Breast epithelium (tissue), 4 donors: ENCODE results near the gene STIM2. TPM values are rescaled to one million over a fixed set of nuclear protein-coding genes. Genes with fewer than 3 reads are reported as not detected.

Experiments used
- DNase-seq, 2 donors: peaks; one replicate each; pipeline ENCODE4 v3.0.0-alpha.2; 2019; ENCODE audit warnings: low spot score in 2 of 2
- H3K27ac ChIP-seq, 2 donors: fragments of 200-600 bp; sonication (generic) in 1 of 2; one replicate each; pipeline ENCODE4 v1.5.1; 2016 to 2019; ENCODE audit warnings: mild to moderate bottlenecking in 1 of 2
- H3K27me3 ChIP-seq, 2 donors: fragments of 200-600 bp; sonication (generic) in 1 of 2; one replicate each; pipeline versions ENCODE4 v1.5.1 to v1.6.0; 2017 to 2019; ENCODE audit warnings: control low read depth in 1 of 2, mild to moderate bottlenecking in 1 of 2
- H3K36me3 ChIP-seq: fragments of 200-600 bp; one replicate; pipeline ENCODE4 v1.5.1; 2019
- H3K4me1 ChIP-seq, 2 donors: fragments of 200-600 bp; sonication (generic); one replicate each; pipeline ENCODE4 v1.5.1; 2016 to 2019; ENCODE audit warnings: control low read depth in 1 of 2
- H3K4me3 ChIP-seq, 3 donors: fragments of 200-600 bp; sonication (generic); 1 replicate in 2 of 3; 2 replicates in 1 of 3; pipeline ENCODE4 v1.5.1; 2016 to 2019; ENCODE audit warnings: mild to moderate bottlenecking in 3 of 3, moderate library complexity in 2 of 3
- H3K9me3 ChIP-seq, 2 donors: fragments of 200-600 bp; sonication (generic) in 1 of 2; one replicate each; pipeline ENCODE4 v1.5.1; 2016 to 2019; ENCODE audit warnings: control low read depth in 1 of 2
- POLR2A ChIP-seq: fragments of 450-650 bp; IDR thresholded peaks from one replicate; pipeline ENCODE4 v1.6.1; 2016; ENCODE audit warnings: antibody characterized with exemption, mild to moderate bottlenecking, moderate library complexity
- POLR2AphosphoS5 ChIP-seq, 3 donors: sonication (generic); formaldehyde crosslinking; IDR thresholded peaks; one replicate each; pipeline ENCODE4 v1.6.1; 2017; ENCODE audit warnings: antibody characterized with exemption in 3 of 3
- intact Hi-C: fragments of 100-400 bp; cut with DNase I; formaldehyde crosslinking; loops from one replicate; pipeline ENCODE4 v1.15.1; 2023; ENCODE audit warnings: low total_unique reads
- total RNA-seq, 3 donors: library from RNA; depleted of rRNA; stranded (reverse); fragments of >200 nt; gene quantifications; one replicate each; pipeline ENCODE4 v1.1.0, GENCODE V29; 2016
- TF ChIP-seq, protein P1 (sequence below), 3 donors: fragments of 450-650 bp; IDR thresholded peaks; one replicate each; pipeline ENCODE4 v1.5.1; 2016 to 2017; ENCODE audit warnings: antibody characterized with exemption in 3 of 3, mild to moderate bottlenecking in 3 of 3, moderate library complexity in 3 of 3

Gene STIM2
- total RNA-seq, 3 donors from 2014 or later = 12.0 to 24.7 (median 23.3) TPM

DNA sequence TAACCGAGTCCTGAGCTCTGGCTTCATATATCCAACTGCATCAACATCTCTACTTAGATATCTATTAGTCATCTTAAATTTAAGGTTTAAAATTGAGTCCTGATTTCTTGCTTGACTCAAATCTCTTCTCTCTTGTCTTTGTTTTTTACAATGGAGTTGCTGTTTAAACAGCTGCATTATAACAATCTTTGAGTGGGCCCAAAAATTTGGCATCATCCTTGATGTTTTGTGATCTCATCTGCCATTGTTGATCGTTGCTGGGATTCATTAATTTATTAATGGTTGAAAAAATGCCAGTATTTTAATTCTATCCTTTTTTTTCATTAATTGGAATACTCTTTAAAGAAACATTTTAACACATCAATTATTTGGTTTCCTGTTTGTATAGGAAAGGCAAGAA is 82.2 kb downstream of the STIM2 start:
- Histone ChIP-seq H3K4me1 (no peaks in the 10 kb centered on the region), H3K9me3 (no peaks in the 10 kb centered on the region), H3K36me3 (no peaks in the 10 kb centered on the region), H3K4me3 (no peak overlapping the region), H3K27ac (no peak overlapping the region), H3K27me3 (no peaks in the 10 kb centered on the region)
- intact Hi-C loops = no loop called here
- no peak for DNase-seq
- TF ChIP-seq POLR2AphosphoS5 (IDR thresholded peaks at IDR 0.05) (no peak), POLR2A (no peak)
- TF ChIP-seq, protein P1, sequence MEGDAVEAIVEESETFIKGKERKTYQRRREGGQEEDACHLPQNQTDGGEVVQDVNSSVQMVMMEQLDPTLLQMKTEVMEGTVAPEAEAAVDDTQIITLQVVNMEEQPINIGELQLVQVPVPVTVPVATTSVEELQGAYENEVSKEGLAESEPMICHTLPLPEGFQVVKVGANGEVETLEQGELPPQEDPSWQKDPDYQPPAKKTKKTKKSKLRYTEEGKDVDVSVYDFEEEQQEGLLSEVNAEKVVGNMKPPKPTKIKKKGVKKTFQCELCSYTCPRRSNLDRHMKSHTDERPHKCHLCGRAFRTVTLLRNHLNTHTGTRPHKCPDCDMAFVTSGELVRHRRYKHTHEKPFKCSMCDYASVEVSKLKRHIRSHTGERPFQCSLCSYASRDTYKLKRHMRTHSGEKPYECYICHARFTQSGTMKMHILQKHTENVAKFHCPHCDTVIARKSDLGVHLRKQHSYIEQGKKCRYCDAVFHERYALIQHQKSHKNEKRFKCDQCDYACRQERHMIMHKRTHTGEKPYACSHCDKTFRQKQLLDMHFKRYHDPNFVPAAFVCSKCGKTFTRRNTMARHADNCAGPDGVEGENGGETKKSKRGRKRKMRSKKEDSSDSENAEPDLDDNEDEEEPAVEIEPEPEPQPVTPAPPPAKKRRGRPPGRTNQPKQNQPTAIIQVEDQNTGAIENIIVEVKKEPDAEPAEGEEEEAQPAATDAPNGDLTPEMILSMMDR (IDR thresholded peaks at IDR 0.05) = no peak

DNA sequence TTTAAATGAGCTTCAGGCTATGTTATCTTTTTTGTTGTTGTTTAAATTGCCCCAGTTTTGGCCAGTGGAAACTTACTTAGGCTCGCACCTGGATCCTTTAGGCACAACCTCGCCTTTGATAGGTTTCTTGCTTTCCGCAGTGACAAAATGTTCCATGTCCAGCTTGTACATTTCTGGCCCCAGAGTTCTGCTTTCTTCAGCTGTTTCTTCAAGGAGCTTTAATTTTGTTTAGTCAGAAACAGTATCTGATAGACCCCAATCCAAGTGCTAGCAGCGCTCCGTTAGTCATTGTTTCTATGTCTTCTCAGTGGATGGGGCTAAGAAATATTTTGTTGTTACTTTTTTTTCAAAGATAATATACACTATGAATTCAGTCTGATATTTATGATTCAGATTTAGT is 82.8 kb downstream of the STIM2 start:
- DNase-seq = no peak
- intact Hi-C loops = no loop called here
- Histone ChIP-seq H3K36me3 (no peaks in the 10 kb centered on the region), H3K4me1 (no peaks in the 10 kb centered on the region), H3K27me3 (no peaks in the 10 kb centered on the region), H3K9me3 (no peaks in the 10 kb centered on the region), H3K27ac (no peak overlapping the region), H3K4me3 (no peak overlapping the region)
- no peak for TF ChIP-seq POLR2AphosphoS5 (IDR thresholded peaks at IDR 0.05)
- TF ChIP-seq POLR2A = no peak
- TF ChIP-seq, protein P1 (IDR thresholded peaks at IDR 0.05) = no peak

DNA sequence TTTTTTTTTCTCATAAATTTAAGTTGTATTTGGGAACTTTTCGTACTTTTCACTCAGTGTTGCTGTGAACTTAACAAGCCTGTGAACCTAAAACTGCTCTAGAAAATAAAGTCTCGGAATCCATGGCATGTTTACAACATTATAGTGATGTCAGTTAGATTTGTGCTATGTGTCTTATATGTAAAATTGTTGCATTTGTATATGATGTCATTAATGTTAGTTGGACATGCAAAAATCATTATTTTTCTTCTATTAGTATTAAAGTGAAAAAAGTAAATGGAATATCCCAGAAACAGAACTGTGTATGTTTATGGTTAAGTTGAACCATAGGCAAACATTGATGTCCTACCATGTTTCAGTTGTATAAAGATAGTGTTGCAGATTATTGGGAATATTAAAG is 85.2 kb downstream of the STIM2 start:
- TF ChIP-seq POLR2A (no peak), POLR2AphosphoS5 (IDR thresholded peaks at IDR 0.05) (no peak)
- TF ChIP-seq, protein P1 (IDR thresholded peaks at IDR 0.05) = no peak
- DNase-seq = no peak
- Histone ChIP-seq H3K27ac (no peak overlapping the region), H3K36me3 (no peaks in the 10 kb centered on the region), H3K4me1 (no peaks in the 10 kb centered on the region), H3K27me3 (no peaks in the 10 kb centered on the region), H3K4me3 (no peak overlapping the region), H3K9me3 (peaks cover 0 to 4% of the 10 kb centered on the region in 2 donors)
- intact Hi-C loops = no loop called here

DNA sequence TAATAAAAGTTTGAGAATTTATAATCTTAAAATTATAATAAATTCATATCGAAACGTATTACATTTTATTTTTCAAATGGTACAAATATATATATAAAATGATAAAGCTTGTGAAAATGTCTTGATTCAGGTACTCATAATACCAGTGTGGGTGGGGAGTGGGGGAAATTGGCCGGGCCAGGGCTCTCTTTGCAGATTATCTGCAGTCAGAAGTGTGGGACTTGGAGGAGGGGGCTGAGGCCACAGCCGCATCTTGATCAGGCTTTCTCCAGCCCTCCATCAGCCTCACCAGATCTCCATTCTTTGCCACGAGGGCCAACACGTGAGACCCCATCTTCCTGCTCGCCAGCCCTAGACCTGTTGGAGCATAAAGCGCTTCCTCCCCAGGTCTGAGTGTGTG is 86.7 kb downstream of the STIM2 start:
- Histone ChIP-seq H3K9me3 (peaks cover 0 to 4% of the 10 kb centered on the region in 2 donors), H3K27me3 (no peaks in the 10 kb centered on the region), H3K4me1 (no peaks in the 10 kb centered on the region), H3K27ac (no peak overlapping the region), H3K36me3 (no peaks in the 10 kb centered on the region), H3K4me3 (no peak overlapping the region)
- intact Hi-C loops = no loop called here
- DNase-seq = no peak
- TF ChIP-seq, protein P1 (IDR thresholded peaks at IDR 0.05) = no peak
- TF ChIP-seq POLR2A (no peak), POLR2AphosphoS5 (IDR thresholded peaks at IDR 0.05) (no peak)

DNA sequence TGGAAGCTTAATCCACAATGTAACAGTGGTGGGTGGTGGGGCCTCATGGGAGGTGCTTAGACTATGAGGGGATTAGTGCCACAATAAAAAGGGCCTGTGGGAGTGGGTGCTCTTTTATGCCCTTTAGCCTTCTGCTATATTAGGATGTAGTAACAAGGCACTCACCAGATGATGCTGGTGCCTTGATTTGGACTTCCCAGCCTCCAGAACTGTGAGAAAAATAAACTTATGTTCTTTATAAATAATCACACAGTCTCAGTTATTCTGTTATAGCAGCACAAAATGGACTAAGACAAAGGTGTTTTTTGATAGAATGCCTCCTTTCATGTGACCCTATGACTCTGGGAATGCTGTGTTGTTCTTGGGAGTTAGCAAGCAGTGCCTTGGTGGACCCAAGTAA is 89.8 kb downstream of the STIM2 start:
- intact Hi-C loops = no loop called here

More for the DNA sequence above, 89.8 kb downstream of the STIM2 start:
- H3K4me3 ChIP-seq = no peak overlapping the region
- H3K27ac ChIP-seq = no peak overlapping the region
- no peak for DNase-seq
- no peak for TF ChIP-seq POLR2A
- TF ChIP-seq, protein P1 (IDR thresholded peaks at IDR 0.05) = no peak
- no peak for TF ChIP-seq POLR2AphosphoS5 (IDR thresholded peaks at IDR 0.05)
- H3K27me3 ChIP-seq = no peaks in the 10 kb centered on the region
- H3K4me1 ChIP-seq = no peaks in the 10 kb centered on the region
- H3K9me3 ChIP-seq = peaks cover 0 to 4% of the 10 kb centered on the region in 2 donors
- H3K36me3 ChIP-seq = no peaks in the 10 kb centered on the region
